Astrocyte (in vitro differentiated cells and primary cell): Measurements from ENCODE around the gene SDR39U1. TPM values are rescaled to one million over a fixed set of nuclear protein-coding genes. Genes with fewer than 3 reads are reported as not detected.
A peak's percentile ranks its signal among the peaks of the same experiment; 100 is the strongest.
"Not testable (repeated sequence)": the region's sequence is repeated elsewhere in the genome, so short reads cannot be mapped to it uniquely, and the experiment has no call there.

ENCODE experiments used
- DNase-seq: peaks from one replicate; pipeline ENCODE4 v3.0.0-alpha.2; 2010; ENCODE audit warnings: low read depth
- FAIRE-seq: peaks from 2 replicates; lab custom pipeline; 2011; peaks lifted over from hg19 to GRCh38; lab: Jason Lieb, UNC
- H2AFZ ChIP-seq: 2 replicates; pipeline ENCODE4 v1.6.0; 2012; ENCODE audit warnings: low read depth, low read length, inconsistent platforms
- H3K27ac ChIP-seq: 2 replicates; pipeline ENCODE4 v1.5.1; 2011; ENCODE audit warnings: low read depth, low read length, inconsistent platforms
- H3K27me3 ChIP-seq: 2 replicates; pipeline ENCODE4 v1.6.0; 2011; ENCODE audit warnings: low read length, inconsistent platforms; ENCODE audit not compliant: insufficient read depth
- H3K36me3 ChIP-seq: 2 replicates; pipeline ENCODE4 v1.5.1; 2011; ENCODE audit warnings: low read length, inconsistent platforms; ENCODE audit not compliant: insufficient read depth
- H3K4me1 ChIP-seq: 2 replicates; pipeline ENCODE4 v1.5.1; 2011; ENCODE audit warnings: low read length, inconsistent platforms; ENCODE audit not compliant: insufficient read depth
- H3K4me2 ChIP-seq: 2 replicates; pipeline ENCODE4 v1.6.0; 2012; ENCODE audit warnings: low read length, inconsistent platforms
- H3K4me3 ChIP-seq: 2 replicates; pipeline ENCODE4 v1.5.1; 2011; ENCODE audit warnings: low read depth, mild to moderate bottlenecking, low read length, inconsistent platforms; ENCODE audit not compliant: insufficient read depth
- H3K79me2 ChIP-seq: 2 replicates; pipeline ENCODE4 v1.6.0; 2012; ENCODE audit warnings: mild to moderate bottlenecking, low read length, inconsistent platforms; ENCODE audit not compliant: insufficient read depth
- H3K9ac ChIP-seq: 2 replicates; pipeline ENCODE4 v1.6.0; 2012; ENCODE audit warnings: mild to moderate bottlenecking, low read length, inconsistent platforms
- H3K9me3 ChIP-seq: 2 replicates; pipeline ENCODE4 v1.5.1; 2012; ENCODE audit warnings: low read depth, mild to moderate bottlenecking, low read length, inconsistent platforms; ENCODE audit not compliant: insufficient read depth
- H4K20me1 ChIP-seq: 2 replicates; pipeline ENCODE4 v1.6.0; 2012; ENCODE audit warnings: low read length, inconsistent platforms; ENCODE audit not compliant: insufficient read depth
- H3K27ac Mint-ChIP-seq: one replicate; pipeline ENCODE4 v1.8.0; 2021; ENCODE audit warnings: mild to moderate bottlenecking, mixed read lengths; ENCODE audit not compliant: unreplicated experiment
- H3K27me3 Mint-ChIP-seq: one replicate; pipeline ENCODE4 v1.8.0; 2021; ENCODE audit warnings: low read depth, mixed read lengths; ENCODE audit not compliant: unreplicated experiment
- H3K36me3 Mint-ChIP-seq: one replicate; pipeline ENCODE4 v1.8.0; 2021; ENCODE audit warnings: low read depth, mixed read lengths; ENCODE audit not compliant: unreplicated experiment
- H3K4me1 Mint-ChIP-seq: one replicate; pipeline ENCODE4 v1.8.0; 2021; ENCODE audit warnings: low read depth, mixed read lengths; ENCODE audit not compliant: unreplicated experiment
- H3K4me3 Mint-ChIP-seq: one replicate; pipeline ENCODE4 v1.8.0; 2021; ENCODE audit warnings: mild to moderate bottlenecking, moderate library complexity, mixed read lengths; ENCODE audit not compliant: unreplicated experiment
- H3K9me3 Mint-ChIP-seq: one replicate; pipeline ENCODE4 v1.8.0; 2021; ENCODE audit warnings: mild to moderate bottlenecking, mixed read lengths; ENCODE audit not compliant: unreplicated experiment
- CTCF ChIP-seq: IDR thresholded peaks from 2 replicates; pipeline ENCODE4 v1.5.1; 2011; ENCODE audit warnings: low read depth, mild to moderate bottlenecking, inconsistent platforms, low read length, moderate library complexity; ENCODE audit not compliant: insufficient read depth
- EZH2 ChIP-seq: IDR thresholded peaks from 2 replicates; pipeline ENCODE4 v1.6.1; 2012; ENCODE audit warnings: mild to moderate bottlenecking, low read length, inconsistent platforms; ENCODE audit not compliant: insufficient read depth
- total RNA-seq: library from RNA; stranded (reverse); gene quantifications from 2 replicates; pipeline ENCODE4 v1.2.1, GENCODE V29; 2021

SDR39U1 gene
- total RNA-seq, 1 donor from 2014 or later: 28.1 TPM

GRCh38 chr14:24483604-24484252, 41.2 kb upstream of the SDR39U1 start:
- Mint-ChIP-seq H3K27ac (no peak overlapping the region), H3K4me3 (no peak overlapping the region), H3K36me3 (peaks cover 2% of the 10 kb centered on the region), H3K4me1 (peaks cover 2% of the 10 kb centered on the region), H3K27me3 (no peaks in the 10 kb centered on the region), H3K9me3 (peaks cover 3% of the 10 kb centered on the region)
- Histone ChIP-seq H3K36me3 (no peaks in the 10 kb centered on the region), H2AFZ (no peak overlapping the region), H3K4me2 (no peak overlapping the region), H3K4me1 (no peaks in the 10 kb centered on the region), H3K27ac (no peak overlapping the region), H3K27me3 (no peaks in the 10 kb centered on the region), H4K20me1 (no peaks in the 10 kb centered on the region), H3K9ac (no peak overlapping the region), H3K9me3 (no peaks in the 10 kb centered on the region), H3K4me3 (no peak overlapping the region), H3K79me2 (no peaks in the 10 kb centered on the region)
- TF ChIP-seq EZH2 (no peak), CTCF (no peak)
- peak; percentile 32 for DNase-seq
- no peak for FAIRE-seq

- H3K9me3 ChIP-seq, H3K4me1 ChIP-seq, H3K36me3 Mint-ChIP-seq, H3K9ac ChIP-seq, H3K27ac Mint-ChIP-seq, H3K27me3 Mint-ChIP-seq, H3K27me3 ChIP-seq, H3K4me3 Mint-ChIP-seq, H3K79me2 ChIP-seq, H3K9me3 Mint-ChIP-seq, H3K4me1 Mint-ChIP-seq, H3K4me3 ChIP-seq, H3K27ac ChIP-seq, H3K36me3 ChIP-seq, H3K4me2 ChIP-seq, FAIRE-seq, H2AFZ ChIP-seq, H4K20me1 ChIP-seq: not testable (repeated sequence)
- DNase-seq: peak; percentile 22
Measured at GRCh38 chr14:24482699-24483303, 40.2 kb upstream of the SDR39U1 start.

- no peak overlapping the region for H3K27ac Mint-ChIP-seq
- no peak overlapping the region for H2AFZ ChIP-seq
Measured at GRCh38 chr14:24481622-24482324, 39.2 kb upstream of the SDR39U1 start.

GRCh38 chr14:24479999-24480398, 37.4 kb upstream of the SDR39U1 start:
- not testable (repeated sequence) for H3K9ac ChIP-seq, H3K4me1 Mint-ChIP-seq, H3K79me2 ChIP-seq, H3K9me3 ChIP-seq, H2AFZ ChIP-seq, H3K4me3 ChIP-seq, DNase-seq, H4K20me1 ChIP-seq, H3K9me3 Mint-ChIP-seq, H3K4me2 ChIP-seq, H3K36me3 ChIP-seq, H3K4me3 Mint-ChIP-seq, H3K27me3 Mint-ChIP-seq, H3K4me1 ChIP-seq, H3K27ac Mint-ChIP-seq, H3K36me3 Mint-ChIP-seq, H3K27me3 ChIP-seq, H3K27ac ChIP-seq, FAIRE-seq

More at GRCh38 chr14:24481622-24482324, 39.2 kb upstream of the SDR39U1 start:
- H3K4me1 ChIP-seq: no peaks in the 10 kb centered on the region
- Mint-ChIP-seq H3K4me1 (peaks cover 2% of the 10 kb centered on the region), H3K36me3 (peaks cover 6% of the 10 kb centered on the region), H3K9me3 (peaks cover 8% of the 10 kb centered on the region), H3K27me3 (no peaks in the 10 kb centered on the region), H3K4me3 (no peak overlapping the region)
- no peaks in the 10 kb centered on the region for H3K27me3 ChIP-seq
- H3K4me2 ChIP-seq: no peak overlapping the region
- DNase-seq (no peak), FAIRE-seq (no peak)
- no peaks in the 10 kb centered on the region for H4K20me1 ChIP-seq
- no peaks in the 10 kb centered on the region for H3K9me3 ChIP-seq
- no peak overlapping the region for H3K4me3 ChIP-seq
- H3K27ac ChIP-seq: no peak overlapping the region
- no peak for TF ChIP-seq EZH2
- peak; percentile 24 for TF ChIP-seq CTCF
- no peaks in the 10 kb centered on the region for H3K79me2 ChIP-seq
- H3K36me3 ChIP-seq: no peaks in the 10 kb centered on the region
- H3K9ac ChIP-seq: no peak overlapping the region
